Lung (tissue), 12 donors: ENCODE data around the gene TRIM17. TPM values are rescaled to one million over a fixed set of nuclear protein-coding genes. Genes with fewer than 3 reads are reported as not detected.

Experiments used
- ATAC-seq: fragments of 200-7000 bp; cut with Tn5 transposase; one replicate; pipeline ENCODE4 v1.9.1; 2020; ENCODE audit warnings: moderate number of reproducible peaks; ENCODE audit not compliant: insufficient read depth, low FRiP score
- DNase-seq, 3 donors: peaks; one replicate each; pipeline ENCODE4 v3.0.0-alpha.2; 2013 to 2017
- H3K27ac ChIP-seq, 2 donors: one replicate each; pipeline ENCODE4 v1.5.1; 2013; ENCODE audit warnings: mild to moderate bottlenecking in 2 of 2, moderate library complexity in 2 of 2, control low read depth in 1 of 2, inconsistent platforms in 1 of 2, low read depth in 1 of 2, low read length in 1 of 2
- H3K27me3 ChIP-seq, 3 donors: one replicate each; pipeline ENCODE4 v1.5.1; 2013; ENCODE audit warnings: low read length in 2 of 3; ENCODE audit not compliant: control insufficient read depth in 3 of 3, insufficient read depth in 3 of 3
- H3K36me3 ChIP-seq, 4 donors: one replicate each; pipeline ENCODE4 v1.5.1; 2013; ENCODE audit warnings: low read length in 4 of 4, mild to moderate bottlenecking in 1 of 4, moderate library complexity in 1 of 4; ENCODE audit not compliant: control insufficient read depth in 4 of 4, insufficient read depth in 4 of 4
- H3K4me1 ChIP-seq, 5 donors: one replicate each; pipeline ENCODE4 v1.5.1; 2013; ENCODE audit warnings: low read length in 5 of 5, mild to moderate bottlenecking in 2 of 5, moderate library complexity in 1 of 5; ENCODE audit not compliant: control insufficient read depth in 5 of 5, insufficient read depth in 5 of 5
- H3K4me3 ChIP-seq: one replicate; pipeline ENCODE4 v1.5.1; 2013; ENCODE audit warnings: mild to moderate bottlenecking, control low read depth, moderate library complexity
- H3K9ac ChIP-seq, 2 donors: one replicate each; pipeline ENCODE4 v1.5.1; 2013; ENCODE audit warnings: low read length in 2 of 2, control low read depth in 1 of 2; ENCODE audit not compliant: insufficient read depth in 1 of 2
- H3K9me3 ChIP-seq, 4 donors: one replicate each; pipeline ENCODE4 v1.5.1; 2013; ENCODE audit warnings: low read length in 3 of 4, mild to moderate bottlenecking in 1 of 4, moderate library complexity in 1 of 4; ENCODE audit not compliant: control insufficient read depth in 4 of 4, insufficient read depth in 3 of 4
- WGBS, 2 donors: extraction: QIAGEN DNeasy Blood & Tissue Kit; methylation state at CpG; one replicate each; pipeline ENCODE4 v1.1.7; 2013; 5-methylcytosine and 5-hydroxymethylcytosine counted together
- polyA plus RNA-seq, 2 donors: library from polyadenylated mRNA; stranded (reverse); fragments of 200-250 nt; gene quantifications; one replicate each; pipeline ENCODE4 v1.2.1, GENCODE V29; 2013
- total RNA-seq, 2 donors: library from RNA; depleted of rRNA in 1 of 2; stranded (reverse); fragments of >200 nt in 1 of 2; gene quantifications; one replicate each; pipeline ENCODE4 v1.2.1, GENCODE V29; 2014 to 2021
- TF ChIP-seq, protein P1 (sequence below): IDR thresholded peaks from 2 replicates; pipeline ENCODE4 v1.5.1; 2012; ENCODE audit warnings: mild to moderate bottlenecking; ENCODE audit errors: control extremely low read depth, extremely low read depth
- donor health status: control.
- donor health status: control.
- donor health status: Bipolar disorder and iron deficiency.
- donor health status: healthy.
- donor health status: DM: yes; HTN: yes; CAD: no.

The TRIM17 gene
- total and polyA plus RNA-seq, 4 donors: 1.0 to 3.3 (median 1.8) TPM

GRCh38 chr1:228363686-228364067 is 53.0 kb downstream of the TRIM17 start:
- no peak for DNase-seq
- Histone ChIP-seq H3K27me3 (no peaks in the 10 kb centered on the region), H3K9me3 (no peaks in the 10 kb centered on the region), H3K27ac (no peak overlapping the region), H3K9ac (no peak overlapping the region), H3K4me1 (peaks cover 0 to 3% (median 0%) of the 10 kb centered on the region in 5 donors), H3K4me3 (no peak overlapping the region), H3K36me3 (peaks cover 0 to 3% (median 0%) of the 10 kb centered on the region in 4 donors)
- ATAC-seq: no peak
- TF ChIP-seq, protein P1, sequence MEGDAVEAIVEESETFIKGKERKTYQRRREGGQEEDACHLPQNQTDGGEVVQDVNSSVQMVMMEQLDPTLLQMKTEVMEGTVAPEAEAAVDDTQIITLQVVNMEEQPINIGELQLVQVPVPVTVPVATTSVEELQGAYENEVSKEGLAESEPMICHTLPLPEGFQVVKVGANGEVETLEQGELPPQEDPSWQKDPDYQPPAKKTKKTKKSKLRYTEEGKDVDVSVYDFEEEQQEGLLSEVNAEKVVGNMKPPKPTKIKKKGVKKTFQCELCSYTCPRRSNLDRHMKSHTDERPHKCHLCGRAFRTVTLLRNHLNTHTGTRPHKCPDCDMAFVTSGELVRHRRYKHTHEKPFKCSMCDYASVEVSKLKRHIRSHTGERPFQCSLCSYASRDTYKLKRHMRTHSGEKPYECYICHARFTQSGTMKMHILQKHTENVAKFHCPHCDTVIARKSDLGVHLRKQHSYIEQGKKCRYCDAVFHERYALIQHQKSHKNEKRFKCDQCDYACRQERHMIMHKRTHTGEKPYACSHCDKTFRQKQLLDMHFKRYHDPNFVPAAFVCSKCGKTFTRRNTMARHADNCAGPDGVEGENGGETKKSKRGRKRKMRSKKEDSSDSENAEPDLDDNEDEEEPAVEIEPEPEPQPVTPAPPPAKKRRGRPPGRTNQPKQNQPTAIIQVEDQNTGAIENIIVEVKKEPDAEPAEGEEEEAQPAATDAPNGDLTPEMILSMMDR: no peak
- 84% methylated on average over 8 to 9 of the region's 9 CpGs for WGBS, 2 donors

DNA sequence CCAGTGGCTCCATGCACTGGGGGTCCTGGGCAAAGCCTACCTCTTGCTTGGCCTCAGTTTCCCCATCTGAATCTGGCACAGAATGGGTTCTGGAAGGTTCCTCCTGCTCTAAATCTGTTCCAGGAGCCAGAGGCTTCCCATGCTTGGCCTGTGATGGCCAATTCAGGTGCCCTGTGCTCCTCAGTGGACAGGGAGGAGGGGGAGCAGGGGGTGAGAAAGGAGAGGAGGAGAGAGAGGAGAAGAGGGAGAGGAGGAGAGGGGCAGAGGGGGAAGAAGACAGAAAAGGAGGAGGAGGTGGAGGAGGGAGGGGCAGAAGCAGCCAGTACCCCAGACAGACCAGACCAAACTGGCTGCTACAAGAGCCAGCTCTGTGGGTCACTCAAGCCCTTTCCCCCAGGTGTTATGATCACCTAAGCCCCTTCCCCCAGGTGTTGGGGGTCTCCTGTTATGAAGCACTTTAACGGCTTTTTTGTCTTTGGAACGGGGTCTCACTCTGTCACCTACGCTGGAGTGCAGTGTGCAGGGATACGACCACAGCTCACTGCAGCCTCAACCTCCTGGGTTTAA is 53.7 kb downstream of the TRIM17 start:
- Histone ChIP-seq H3K27ac (no peak overlapping the region), H3K9me3 (no peaks in the 10 kb centered on the region), H3K4me1 (peaks cover 0 to 1% (median 0%) of the 10 kb centered on the region in 5 donors), H3K4me3 (no peak overlapping the region), H3K9ac (no peak overlapping the region), H3K36me3 (peaks cover 0 to 3% (median 0%) of the 10 kb centered on the region in 4 donors), H3K27me3 (no peaks in the 10 kb centered on the region)
- 88 to 93% methylated on average over 4 of the region's 4 CpGs for WGBS, 2 donors
- TF ChIP-seq, protein P1: no peak
- DNase-seq: no peak
- no peak for ATAC-seq

DNA sequence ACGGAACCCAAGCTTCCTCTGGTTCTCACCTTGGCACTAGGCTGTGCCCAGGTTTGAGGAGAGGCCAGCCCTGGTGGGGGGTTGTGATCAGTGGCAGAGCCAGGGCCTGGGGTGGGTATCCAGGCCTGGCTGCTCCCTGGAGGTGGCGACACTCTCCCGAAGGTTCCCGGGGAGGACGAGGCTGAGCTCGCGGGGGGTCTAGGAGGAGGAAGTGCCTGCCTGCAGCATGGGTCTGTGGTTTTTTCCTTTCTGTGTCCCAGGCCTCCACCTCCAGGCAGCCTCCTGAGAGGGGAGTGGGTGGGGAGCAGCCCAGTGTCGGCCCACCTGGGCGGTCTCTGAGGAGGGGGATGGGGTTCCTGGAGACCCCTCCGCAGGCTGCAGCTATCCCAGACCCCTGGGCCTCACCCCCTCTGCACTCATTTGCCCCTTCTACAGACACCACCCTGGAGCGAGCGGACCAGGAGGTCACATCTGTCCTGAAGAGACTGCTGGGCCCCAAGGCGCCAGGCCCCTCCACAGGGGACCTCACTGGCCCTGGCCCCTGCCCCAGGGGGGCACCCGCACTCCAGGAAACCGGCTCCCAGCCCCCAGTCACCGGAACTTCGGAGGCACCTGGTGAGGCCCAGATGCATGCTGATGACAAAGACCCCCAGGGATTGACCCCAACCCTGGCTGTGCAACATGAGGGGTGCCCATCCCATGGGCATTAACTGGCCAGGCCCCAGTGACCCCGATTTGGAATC is 54.3 kb downstream of the TRIM17 start:
- WGBS, 2 donors: 78 to 81% methylated on average over 18 of the region's 18 CpGs
- Histone ChIP-seq H3K9me3 (no peaks in the 10 kb centered on the region), H3K27ac (no peak overlapping the region), H3K27me3 (no peaks in the 10 kb centered on the region), H3K4me3 (no peak overlapping the region), H3K9ac (no peak overlapping the region), H3K36me3 (peaks cover 0 to 3% (median 0%) of the 10 kb centered on the region in 4 donors), H3K4me1 (no peaks in the 10 kb centered on the region)
- TF ChIP-seq, protein P1: no peak
- ATAC-seq (no peak), DNase-seq (no peak)
